Activated naive CD4-positive, alpha-beta T cell treated with anti-CD3 and anti-CD28 coated beads, Interleukin-2, amount 50 U/mL, for 72 hours (primary cell): ENCODE data around the gene ACER1. TPM values are rescaled to one million over a fixed set of nuclear protein-coding genes. Genes with fewer than 3 reads are reported as not detected.

Source experiments
- ATAC-seq, 2 donors: fragments of 150-1000 bp; cut with Tn5 transposase; 2 replicates each; pipeline ENCODE4 v1.10.0; 2021; ENCODE audit warnings: mild to moderate bottlenecking in 2 of 2, moderate library complexity in 2 of 2
- DNase-seq, 2 donors: peaks; one replicate each; pipeline ENCODE4 v3.0.0; 2021 to 2022; ENCODE audit warnings: low spot score in 2 of 2
- H3K27ac Mint-ChIP-seq, 2 donors: one replicate each; pipeline ENCODE4 v1.8.0; 2022; ENCODE audit warnings: mild to moderate bottlenecking in 2 of 2, mixed read lengths in 2 of 2
- H3K36me3 Mint-ChIP-seq, 2 donors: one replicate each; pipeline ENCODE4 v1.8.0; 2022; ENCODE audit warnings: mixed read lengths in 2 of 2
- H3K9me3 Mint-ChIP-seq, 2 donors: one replicate each; pipeline ENCODE4 v1.8.0; 2022; ENCODE audit warnings: mixed read lengths in 2 of 2
- total RNA-seq, 2 donors: library from RNA; stranded (reverse); gene quantifications; one replicate each; pipeline ENCODE4 v1.2.3, GENCODE V29; 2022

ACER1 gene
- total RNA-seq, 2 donors from 2014 or later: 0.52 TPM; not detected in 1

GRCh38 chr19:6278740-6279619, 54.4 kb downstream of the ACER1 start:
- ATAC-seq: no peak
- DNase-seq: no peak
- Mint-ChIP-seq H3K27ac (peak overlapping the region; percentile 96 to 99), H3K9me3 (no peaks in the 10 kb centered on the region), H3K36me3 (peaks cover 16% of the 10 kb centered on the region in 2 donors)

GRCh38 chr19:6278051-6278450, 55.4 kb downstream of the ACER1 start:
- Mint-ChIP-seq H3K9me3 (no peaks in the 10 kb centered on the region), H3K36me3 (peaks cover 16% of the 10 kb centered on the region in 2 donors), H3K27ac (peak overlapping the region; percentile 96 to 99)
- no peak for ATAC-seq
- DNase-seq: no peak

GRCh38 chr19:6276447-6276846, 57.0 kb downstream of the ACER1 start:
- DNase-seq (no peak), ATAC-seq (no peak)
- Mint-ChIP-seq H3K9me3 (no peaks in the 10 kb centered on the region), H3K36me3 (peaks cover 16% of the 10 kb centered on the region in 2 donors), H3K27ac (peak overlapping the region; percentile 22 to 29)

DNA sequence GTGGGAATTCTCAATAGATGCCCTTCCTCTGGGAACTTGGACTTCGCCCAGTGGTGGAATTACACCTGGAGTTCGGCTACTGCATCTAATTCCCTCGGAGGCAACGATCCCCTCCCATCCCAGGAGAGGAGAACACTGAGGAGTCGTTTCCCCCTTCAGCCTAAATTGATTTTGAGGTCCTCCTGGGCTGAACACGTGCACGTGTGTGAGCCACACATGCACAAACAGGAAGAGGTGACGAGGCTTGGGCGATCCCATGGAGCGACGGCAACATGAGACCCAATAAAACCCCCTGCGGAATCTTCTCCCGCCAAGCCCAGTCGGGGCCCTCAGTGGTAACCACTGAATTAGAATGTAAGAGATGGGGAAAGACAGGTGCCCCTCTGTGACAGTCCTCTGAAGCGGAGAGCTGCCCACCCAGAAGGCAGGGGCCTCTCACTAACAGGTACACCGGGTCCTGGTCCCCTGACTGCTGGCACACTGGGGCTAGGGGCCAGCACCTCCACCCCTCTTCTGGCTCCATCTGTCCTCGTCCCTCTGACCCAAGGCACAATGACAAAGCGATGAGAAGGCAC, 58.2 kb downstream of the ACER1 start:
- H3K27ac Mint-ChIP-seq: peak overlapping the region; percentile 22 to 36

DNA sequence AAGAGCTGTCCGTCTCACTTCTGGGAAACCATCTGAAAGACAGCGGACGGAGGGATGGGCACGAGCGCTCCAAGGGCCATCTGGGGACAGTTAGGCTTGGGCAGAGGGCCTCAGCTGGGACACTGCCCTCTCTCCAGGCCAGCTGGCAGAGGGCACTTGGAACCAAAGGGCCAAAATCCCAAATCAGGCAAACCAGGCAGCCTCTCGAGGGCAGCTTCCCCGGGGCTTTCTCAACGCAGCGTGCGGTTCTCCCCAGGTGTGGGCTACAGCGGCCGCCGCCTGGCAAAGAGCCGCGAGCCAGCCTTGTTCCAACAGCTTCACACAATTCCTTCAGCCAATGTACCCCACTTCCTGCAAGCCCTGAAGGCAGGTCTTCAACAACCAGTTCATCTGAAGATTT, 58.7 kb downstream of the ACER1 start:
- peaks cover 16% of the 10 kb centered on the region in 2 donors for H3K36me3 Mint-ChIP-seq
- ATAC-seq (no peak), DNase-seq (no peak)
- peak overlapping the region in 1 of 2 donors; percentile 50 for H3K27ac Mint-ChIP-seq
- no peaks in the 10 kb centered on the region for H3K9me3 Mint-ChIP-seq

More for the DNA sequence above, 58.2 kb downstream of the ACER1 start:
- DNase-seq: no peak
- ATAC-seq: no peak
- Mint-ChIP-seq H3K9me3 (no peaks in the 10 kb centered on the region), H3K36me3 (peaks cover 16% of the 10 kb centered on the region in 2 donors)

DNA sequence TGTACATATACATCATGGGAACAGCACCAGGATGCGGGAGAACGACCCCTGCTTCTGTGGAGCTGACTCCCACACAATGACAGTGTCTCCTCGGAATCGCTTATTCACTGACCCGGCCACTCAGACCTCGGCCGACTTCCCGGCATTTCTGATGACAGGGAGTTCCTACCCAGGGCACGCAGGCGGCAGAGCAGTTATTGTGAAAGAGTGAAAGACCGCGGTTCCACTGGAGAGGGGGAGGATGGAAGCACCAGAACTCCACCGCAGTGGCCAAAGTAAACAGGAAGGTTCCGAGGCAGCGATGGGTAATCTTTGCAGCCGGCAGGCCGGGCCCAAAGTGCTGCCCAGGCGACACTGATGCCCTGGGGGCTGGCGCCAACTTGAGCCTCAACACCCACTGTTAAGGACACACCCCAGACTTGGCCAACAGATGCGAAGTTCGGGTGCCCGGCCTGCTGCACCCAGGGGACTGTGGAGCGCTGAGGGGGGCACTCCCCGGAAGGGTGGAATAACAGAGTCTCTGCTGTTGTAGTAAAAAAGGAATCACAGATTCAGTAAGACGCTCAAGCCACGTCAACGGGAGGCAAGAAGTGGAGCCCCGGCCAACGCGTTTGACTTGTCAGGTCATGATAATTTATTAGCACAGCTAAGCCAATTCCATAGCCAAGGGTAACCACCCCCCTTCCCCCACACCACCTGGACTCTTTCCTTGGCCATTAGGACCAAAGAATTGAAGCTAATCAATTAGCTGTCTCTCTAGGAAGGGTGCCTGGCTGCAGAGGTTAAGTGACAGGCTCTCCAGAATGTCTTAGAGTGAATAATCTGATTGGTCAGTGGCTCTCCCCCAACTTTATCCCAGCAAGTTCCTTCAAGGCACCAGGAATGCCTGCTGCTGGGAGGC, 59.5 kb downstream of the ACER1 start:
- peak overlapping the region in 1 of 2 donors; percentile 66 for H3K27ac Mint-ChIP-seq

DNA sequence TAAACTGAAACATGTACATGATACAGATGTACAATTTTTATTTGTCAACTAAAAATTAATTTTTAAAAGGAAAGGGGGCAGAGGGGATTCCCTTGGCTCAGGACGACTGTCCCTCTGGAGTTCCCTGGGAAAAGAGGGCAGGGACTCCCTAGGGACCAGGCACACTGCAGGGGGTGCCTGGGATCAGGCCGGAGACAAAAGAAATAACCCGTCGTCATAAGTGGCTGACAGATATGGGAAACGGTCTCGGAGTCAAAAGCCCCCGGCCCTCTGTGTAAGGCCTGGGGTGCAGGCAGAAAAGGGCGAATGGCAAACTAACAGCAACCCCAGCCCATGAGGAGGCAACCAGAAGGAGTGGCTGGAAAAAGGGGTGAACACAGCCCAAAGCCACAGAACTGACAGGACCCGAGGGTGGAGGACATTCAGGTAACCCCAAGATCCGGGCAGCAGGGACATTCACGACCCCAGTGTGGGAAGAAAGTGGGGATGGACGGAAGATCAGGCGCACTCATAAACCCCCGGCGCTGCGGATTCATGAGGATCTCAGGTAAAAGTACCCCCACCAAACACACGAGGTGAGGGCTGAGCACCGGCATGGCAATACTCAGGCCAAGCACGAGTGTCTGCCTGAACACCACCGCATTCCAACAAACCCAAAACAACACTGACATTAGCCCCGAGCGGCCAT, 60.4 kb downstream of the ACER1 start:
- Mint-ChIP-seq H3K27ac (peak overlapping the region in 1 of 2 donors; percentile 78), H3K9me3 (no peaks in the 10 kb centered on the region), H3K36me3 (peaks cover 5 to 6% of the 10 kb centered on the region in 2 donors)
- ATAC-seq: no peak
- no peak for DNase-seq

More for the DNA sequence above, 59.5 kb downstream of the ACER1 start:
- H3K9me3 Mint-ChIP-seq: no peaks in the 10 kb centered on the region
- DNase-seq (no peak), ATAC-seq (no peak)
- H3K36me3 Mint-ChIP-seq: peaks cover 13% of the 10 kb centered on the region in 2 donors

- Mint-ChIP-seq H3K27ac (peak overlapping the region; percentile 2 to 15), H3K9me3 (no peaks in the 10 kb centered on the region), H3K36me3 (no peaks in the 10 kb centered on the region)
- no peak for DNase-seq
- no peak for ATAC-seq
Observed at GRCh38 chr19:6272411-6272791, 61.0 kb downstream of the ACER1 start.

GRCh38 chr19:6271721-6272410, 61.5 kb downstream of the ACER1 start:
- Mint-ChIP-seq H3K27ac (peak overlapping the region; percentile 2 to 65), H3K36me3 (no peaks in the 10 kb centered on the region), H3K9me3 (no peaks in the 10 kb centered on the region)
- ATAC-seq (no peak), DNase-seq (no peak)

- no peak for DNase-seq
- Mint-ChIP-seq H3K9me3 (no peaks in the 10 kb centered on the region), H3K36me3 (peaks cover 0 to 4% of the 10 kb centered on the region in 2 donors), H3K27ac (peak overlapping the region; percentile 65 to 94)
- ATAC-seq: no peak
Observed at GRCh38 chr19:6271251-6271650, 62.2 kb downstream of the ACER1 start.

DNA sequence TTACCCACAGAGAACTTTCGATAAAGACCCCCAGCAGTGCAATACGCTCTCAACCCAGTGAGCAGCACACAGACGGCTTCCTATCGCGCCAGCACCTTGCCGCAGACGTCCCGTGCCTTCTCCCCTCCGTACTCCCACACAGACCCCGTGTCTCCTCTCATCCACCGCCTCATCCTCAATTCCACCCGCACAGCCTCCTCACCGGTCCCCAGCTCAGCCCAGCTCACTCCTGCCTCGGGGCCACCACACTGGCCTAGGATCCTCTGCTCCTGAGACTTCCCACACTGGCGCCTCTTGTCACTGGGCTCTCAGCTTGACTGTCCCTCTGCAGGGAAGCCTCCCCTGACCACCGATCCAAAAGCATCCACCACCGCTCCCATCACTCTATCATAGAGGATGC, 62.6 kb downstream of the ACER1 start:
- no peak for ATAC-seq
- H3K27ac Mint-ChIP-seq: peak overlapping the region; percentile 65 to 94
- DNase-seq: no peak
- peaks cover 0 to 4% of the 10 kb centered on the region in 2 donors for H3K36me3 Mint-ChIP-seq
- no peaks in the 10 kb centered on the region for H3K9me3 Mint-ChIP-seq

DNA sequence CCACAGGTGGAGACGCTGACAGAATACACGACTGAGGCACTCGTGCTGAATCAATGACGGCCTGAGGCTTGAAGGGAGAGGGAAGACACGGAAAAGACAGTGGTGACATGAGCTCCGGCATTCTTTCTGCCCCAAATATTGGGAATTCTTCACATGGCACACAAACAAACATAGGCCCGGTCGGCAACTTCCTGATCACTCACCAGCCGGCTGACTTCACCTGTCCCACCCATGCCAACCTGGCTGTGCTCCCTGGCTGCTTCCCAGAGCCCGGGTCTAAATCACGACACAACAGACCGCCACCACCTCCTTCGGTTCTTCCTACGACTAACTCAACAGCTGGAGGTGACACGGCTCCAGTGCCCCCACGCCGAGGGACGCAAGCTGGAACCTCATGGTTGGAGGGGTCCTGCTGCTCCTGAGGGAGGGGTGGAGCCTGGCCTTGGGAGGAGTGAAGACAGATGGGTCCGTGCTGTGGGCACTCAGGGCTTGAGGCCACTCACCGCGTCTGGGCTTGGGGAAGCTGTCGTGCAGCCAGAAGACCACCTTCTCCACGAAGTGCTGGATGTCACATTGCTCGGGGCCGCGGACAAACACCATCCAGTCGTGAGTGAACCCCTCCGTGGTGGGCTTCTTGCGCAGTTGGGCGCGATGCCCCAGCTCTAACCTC, 63.2 kb downstream of the ACER1 start:
- Mint-ChIP-seq H3K36me3 (peaks cover 0 to 4% of the 10 kb centered on the region in 2 donors), H3K9me3 (no peaks in the 10 kb centered on the region), H3K27ac (peak overlapping the region; percentile 14 to 65)
- ATAC-seq (no peak), DNase-seq (no peak)

- Mint-ChIP-seq H3K27ac (peak overlapping the region; percentile 14 to 68), H3K9me3 (no peaks in the 10 kb centered on the region), H3K36me3 (peaks cover 0 to 10% of the 10 kb centered on the region in 2 donors)
- no peak for ATAC-seq
- DNase-seq: no peak
Observed at GRCh38 chr19:6269101-6269886, 64.1 kb downstream of the ACER1 start.

DNA sequence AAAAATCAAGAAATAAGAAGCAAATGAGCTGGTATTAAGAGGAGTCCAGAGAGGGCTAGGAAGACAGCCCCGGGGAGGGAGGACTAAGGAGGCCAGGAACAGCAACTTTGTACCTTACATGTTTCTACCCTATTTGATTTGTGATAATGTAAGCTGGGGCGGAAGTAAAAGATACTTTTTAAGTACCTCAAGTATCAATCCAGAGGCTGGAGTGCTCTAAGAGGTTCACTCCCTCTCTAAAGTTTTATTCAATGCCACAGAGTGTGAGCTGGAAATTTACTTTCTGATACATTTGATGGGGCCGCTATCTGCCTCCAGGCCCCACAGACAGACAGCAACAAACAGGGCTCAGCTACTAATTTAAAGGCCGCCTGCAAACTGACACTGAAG, 65.0 kb downstream of the ACER1 start:
- no peak for DNase-seq
- no peak for ATAC-seq
- peaks cover 0 to 10% of the 10 kb centered on the region in 2 donors for H3K36me3 Mint-ChIP-seq
- peak overlapping the region; percentile 32 to 68 for H3K27ac Mint-ChIP-seq
- H3K9me3 Mint-ChIP-seq: no peaks in the 10 kb centered on the region
